ENCODE measurements around the gene XRCC4. TPM values are rescaled to one million over a fixed set of nuclear protein-coding genes. Genes with fewer than 3 reads are reported as not detected.
A peak's percentile ranks its signal among the peaks of the same experiment; 100 is the strongest.

XRCC4 gene
- total and polyA plus RNA-seq, 9 of the 15 experiments (the other 6 are each of a cell fraction or from before 2014, with no cell fraction given), result 13.6 to 61.6 (median 22.4) TPM

DNA sequence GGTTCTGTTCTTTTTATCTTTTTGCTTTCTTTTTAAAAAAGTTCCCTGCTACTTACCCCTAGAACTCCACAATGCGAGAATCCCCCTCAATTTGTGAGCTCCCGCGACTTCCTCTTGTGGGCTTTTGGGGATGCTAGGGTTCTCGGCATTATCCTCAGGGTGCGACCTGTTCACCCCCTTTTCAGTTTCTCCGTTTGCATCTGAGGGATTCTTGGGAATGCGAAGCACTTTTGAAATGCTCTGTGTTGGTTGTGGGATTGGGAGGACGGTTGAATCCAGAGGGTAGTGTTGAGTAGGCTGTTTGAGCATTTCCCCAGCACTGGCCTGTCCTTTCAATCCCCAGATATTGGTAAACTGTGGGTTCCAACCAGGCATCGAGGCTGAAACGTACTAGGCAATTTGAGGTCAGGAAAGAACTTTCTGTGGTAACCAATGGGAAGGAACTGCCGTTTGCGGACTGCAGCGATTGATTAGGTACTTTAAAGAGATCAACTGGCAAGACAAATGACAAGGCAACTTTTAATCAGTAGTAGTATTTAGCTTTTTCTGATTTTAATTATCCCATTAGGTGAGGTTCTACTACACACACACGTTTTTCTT is 415 bp downstream of the XRCC4 start (continued):
- TF ChIP-seq, protein P1, sequence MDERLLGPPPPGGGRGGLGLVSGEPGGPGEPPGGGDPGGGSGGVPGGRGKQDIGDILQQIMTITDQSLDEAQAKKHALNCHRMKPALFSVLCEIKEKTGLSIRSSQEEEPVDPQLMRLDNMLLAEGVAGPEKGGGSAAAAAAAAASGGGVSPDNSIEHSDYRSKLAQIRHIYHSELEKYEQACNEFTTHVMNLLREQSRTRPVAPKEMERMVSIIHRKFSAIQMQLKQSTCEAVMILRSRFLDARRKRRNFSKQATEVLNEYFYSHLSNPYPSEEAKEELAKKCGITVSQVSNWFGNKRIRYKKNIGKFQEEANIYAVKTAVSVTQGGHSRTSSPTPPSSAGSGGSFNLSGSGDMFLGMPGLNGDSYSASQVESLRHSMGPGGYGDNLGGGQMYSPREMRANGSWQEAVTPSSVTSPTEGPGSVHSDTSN (CRISPR knock-in tag; IDR thresholded peaks at IDR 0.05; ENCODE audit: low read depth), result no peak
- TF ChIP-seq, protein P1 (tag; conservative IDR thresholded peaks at IDR 0.05; ENCODE audit: low read depth), result 0 out of 2 replicates have a peak, but pooled peaks have one; percentile 12
- TF ChIP-seq CXXC5 (CRISPR knock-in tag; IDR thresholded peaks at IDR 0.05) (0 out of 2 replicates have a peak, but pooled peaks have one; percentile 1), ZNF354B (CRISPR knock-in tag; IDR thresholded peaks at IDR 0.05) (no peak), ASH1L (IDR thresholded peaks at IDR 0.05; ENCODE audit: borderline replicate concordance, low read depth, partially characterized antibody) (no peak), NFYB (IDR thresholded peaks at IDR 0.05; ENCODE audit: extremely low read depth, insufficient read length) (peak; percentile 72), ARNT (IDR thresholded peaks at IDR 0.05) (no peak), ZNF212 (CRISPR knock-in tag; IDR thresholded peaks at IDR 0.05) (no peak), MAFG (tag; conservative IDR thresholded peaks at IDR 0.05) (peak; percentile 63; the same call in 1 of the 2 replicates), ATF1 (CRISPR knock-in tag; IDR thresholded peaks at IDR 0.05) (no peak), ATF1 (tag; IDR thresholded peaks at IDR 0.05) (no peak)
- TF ChIP-seq, protein P2, sequence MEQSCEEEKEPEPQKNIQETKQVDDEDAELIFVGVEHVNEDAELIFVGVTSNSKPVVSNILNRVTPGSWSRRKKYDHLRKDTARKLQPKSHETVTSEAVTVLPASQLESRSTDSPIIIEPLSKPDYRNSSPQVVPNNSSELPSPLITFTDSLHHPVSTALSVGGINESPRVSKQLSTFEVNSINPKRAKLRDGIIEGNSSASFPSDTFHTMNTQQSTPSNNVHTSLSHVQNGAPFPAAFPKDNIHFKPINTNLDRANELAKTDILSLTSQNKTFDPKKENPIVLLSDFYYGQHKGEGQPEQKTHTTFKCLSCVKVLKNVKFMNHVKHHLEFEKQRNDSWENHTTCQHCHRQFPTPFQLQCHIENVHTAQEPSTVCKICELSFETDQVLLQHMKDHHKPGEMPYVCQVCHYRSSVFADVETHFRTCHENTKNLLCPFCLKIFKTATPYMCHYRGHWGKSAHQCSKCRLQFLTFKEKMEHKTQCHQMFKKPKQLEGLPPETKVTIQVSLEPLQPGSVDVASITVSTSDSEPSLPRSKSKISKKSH (CRISPR knock-in tag; IDR thresholded peaks at IDR 0.05), result no peak
- TF ChIP-seq, protein P3, sequence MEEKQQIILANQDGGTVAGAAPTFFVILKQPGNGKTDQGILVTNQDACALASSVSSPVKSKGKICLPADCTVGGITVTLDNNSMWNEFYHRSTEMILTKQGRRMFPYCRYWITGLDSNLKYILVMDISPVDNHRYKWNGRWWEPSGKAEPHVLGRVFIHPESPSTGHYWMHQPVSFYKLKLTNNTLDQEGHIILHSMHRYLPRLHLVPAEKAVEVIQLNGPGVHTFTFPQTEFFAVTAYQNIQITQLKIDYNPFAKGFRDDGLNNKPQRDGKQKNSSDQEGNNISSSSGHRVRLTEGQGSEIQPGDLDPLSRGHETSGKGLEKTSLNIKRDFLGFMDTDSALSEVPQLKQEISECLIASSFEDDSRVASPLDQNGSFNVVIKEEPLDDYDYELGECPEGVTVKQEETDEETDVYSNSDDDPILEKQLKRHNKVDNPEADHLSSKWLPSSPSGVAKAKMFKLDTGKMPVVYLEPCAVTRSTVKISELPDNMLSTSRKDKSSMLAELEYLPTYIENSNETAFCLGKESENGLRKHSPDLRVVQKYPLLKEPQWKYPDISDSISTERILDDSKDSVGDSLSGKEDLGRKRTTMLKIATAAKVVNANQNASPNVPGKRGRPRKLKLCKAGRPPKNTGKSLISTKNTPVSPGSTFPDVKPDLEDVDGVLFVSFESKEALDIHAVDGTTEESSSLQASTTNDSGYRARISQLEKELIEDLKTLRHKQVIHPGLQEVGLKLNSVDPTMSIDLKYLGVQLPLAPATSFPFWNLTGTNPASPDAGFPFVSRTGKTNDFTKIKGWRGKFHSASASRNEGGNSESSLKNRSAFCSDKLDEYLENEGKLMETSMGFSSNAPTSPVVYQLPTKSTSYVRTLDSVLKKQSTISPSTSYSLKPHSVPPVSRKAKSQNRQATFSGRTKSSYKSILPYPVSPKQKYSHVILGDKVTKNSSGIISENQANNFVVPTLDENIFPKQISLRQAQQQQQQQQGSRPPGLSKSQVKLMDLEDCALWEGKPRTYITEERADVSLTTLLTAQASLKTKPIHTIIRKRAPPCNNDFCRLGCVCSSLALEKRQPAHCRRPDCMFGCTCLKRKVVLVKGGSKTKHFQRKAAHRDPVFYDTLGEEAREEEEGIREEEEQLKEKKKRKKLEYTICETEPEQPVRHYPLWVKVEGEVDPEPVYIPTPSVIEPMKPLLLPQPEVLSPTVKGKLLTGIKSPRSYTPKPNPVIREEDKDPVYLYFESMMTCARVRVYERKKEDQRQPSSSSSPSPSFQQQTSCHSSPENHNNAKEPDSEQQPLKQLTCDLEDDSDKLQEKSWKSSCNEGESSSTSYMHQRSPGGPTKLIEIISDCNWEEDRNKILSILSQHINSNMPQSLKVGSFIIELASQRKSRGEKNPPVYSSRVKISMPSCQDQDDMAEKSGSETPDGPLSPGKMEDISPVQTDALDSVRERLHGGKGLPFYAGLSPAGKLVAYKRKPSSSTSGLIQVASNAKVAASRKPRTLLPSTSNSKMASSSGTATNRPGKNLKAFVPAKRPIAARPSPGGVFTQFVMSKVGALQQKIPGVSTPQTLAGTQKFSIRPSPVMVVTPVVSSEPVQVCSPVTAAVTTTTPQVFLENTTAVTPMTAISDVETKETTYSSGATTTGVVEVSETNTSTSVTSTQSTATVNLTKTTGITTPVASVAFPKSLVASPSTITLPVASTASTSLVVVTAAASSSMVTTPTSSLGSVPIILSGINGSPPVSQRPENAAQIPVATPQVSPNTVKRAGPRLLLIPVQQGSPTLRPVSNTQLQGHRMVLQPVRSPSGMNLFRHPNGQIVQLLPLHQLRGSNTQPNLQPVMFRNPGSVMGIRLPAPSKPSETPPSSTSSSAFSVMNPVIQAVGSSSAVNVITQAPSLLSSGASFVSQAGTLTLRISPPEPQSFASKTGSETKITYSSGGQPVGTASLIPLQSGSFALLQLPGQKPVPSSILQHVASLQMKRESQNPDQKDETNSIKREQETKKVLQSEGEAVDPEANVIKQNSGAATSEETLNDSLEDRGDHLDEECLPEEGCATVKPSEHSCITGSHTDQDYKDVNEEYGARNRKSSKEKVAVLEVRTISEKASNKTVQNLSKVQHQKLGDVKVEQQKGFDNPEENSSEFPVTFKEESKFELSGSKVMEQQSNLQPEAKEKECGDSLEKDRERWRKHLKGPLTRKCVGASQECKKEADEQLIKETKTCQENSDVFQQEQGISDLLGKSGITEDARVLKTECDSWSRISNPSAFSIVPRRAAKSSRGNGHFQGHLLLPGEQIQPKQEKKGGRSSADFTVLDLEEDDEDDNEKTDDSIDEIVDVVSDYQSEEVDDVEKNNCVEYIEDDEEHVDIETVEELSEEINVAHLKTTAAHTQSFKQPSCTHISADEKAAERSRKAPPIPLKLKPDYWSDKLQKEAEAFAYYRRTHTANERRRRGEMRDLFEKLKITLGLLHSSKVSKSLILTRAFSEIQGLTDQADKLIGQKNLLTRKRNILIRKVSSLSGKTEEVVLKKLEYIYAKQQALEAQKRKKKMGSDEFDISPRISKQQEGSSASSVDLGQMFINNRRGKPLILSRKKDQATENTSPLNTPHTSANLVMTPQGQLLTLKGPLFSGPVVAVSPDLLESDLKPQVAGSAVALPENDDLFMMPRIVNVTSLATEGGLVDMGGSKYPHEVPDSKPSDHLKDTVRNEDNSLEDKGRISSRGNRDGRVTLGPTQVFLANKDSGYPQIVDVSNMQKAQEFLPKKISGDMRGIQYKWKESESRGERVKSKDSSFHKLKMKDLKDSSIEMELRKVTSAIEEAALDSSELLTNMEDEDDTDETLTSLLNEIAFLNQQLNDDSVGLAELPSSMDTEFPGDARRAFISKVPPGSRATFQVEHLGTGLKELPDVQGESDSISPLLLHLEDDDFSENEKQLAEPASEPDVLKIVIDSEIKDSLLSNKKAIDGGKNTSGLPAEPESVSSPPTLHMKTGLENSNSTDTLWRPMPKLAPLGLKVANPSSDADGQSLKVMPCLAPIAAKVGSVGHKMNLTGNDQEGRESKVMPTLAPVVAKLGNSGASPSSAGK (IDR thresholded peaks at IDR 0.05), result no peak
